IPS-NIHi11 (cell line): ENCODE measurements around the gene ADARB2.
"Not testable (repeated sequence)": the region's sequence is repeated elsewhere in the genome, so short reads cannot be mapped to it uniquely, and the experiment has no call there.

Experiments used
- DNase-seq: peaks from one replicate; pipeline ENCODE4 v3.0.0; 2012; ENCODE audit warnings: mixed read lengths, low spot score

ADARB2 gene

DNA sequence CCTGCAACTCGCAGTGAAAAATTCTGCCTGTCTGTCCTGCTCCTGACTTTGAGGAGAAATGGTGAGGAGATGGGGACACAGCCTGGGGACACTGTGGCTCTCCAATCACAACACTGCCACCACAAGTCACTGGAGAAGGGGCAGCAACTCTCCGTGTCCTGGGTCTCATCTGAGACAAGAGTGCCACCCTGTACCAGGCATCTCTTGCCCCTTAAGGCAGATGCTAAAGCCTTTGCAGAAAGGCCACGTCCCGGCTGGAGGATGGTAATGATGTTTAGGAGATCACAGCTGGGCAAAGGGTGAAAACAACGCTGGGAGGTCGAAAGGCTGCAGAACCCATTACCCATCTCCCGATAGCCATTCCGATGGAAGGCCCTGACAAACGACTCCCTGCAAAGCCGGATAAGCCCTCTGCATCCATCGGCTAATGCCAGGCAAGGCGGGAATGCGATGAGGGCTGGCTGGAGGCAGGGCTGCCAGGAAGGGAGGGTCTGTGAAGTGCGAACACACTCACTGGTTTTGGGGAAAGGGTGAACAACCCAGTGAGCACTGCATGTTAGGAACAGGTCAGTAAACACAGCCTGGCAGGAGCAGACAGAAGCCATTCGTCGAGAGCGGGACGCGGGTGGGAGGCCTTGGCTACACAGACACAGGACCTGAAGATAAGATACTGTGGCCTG lies 190.8 kb downstream of the ADARB2 start:
- DNase-seq, result no peak

DNA sequence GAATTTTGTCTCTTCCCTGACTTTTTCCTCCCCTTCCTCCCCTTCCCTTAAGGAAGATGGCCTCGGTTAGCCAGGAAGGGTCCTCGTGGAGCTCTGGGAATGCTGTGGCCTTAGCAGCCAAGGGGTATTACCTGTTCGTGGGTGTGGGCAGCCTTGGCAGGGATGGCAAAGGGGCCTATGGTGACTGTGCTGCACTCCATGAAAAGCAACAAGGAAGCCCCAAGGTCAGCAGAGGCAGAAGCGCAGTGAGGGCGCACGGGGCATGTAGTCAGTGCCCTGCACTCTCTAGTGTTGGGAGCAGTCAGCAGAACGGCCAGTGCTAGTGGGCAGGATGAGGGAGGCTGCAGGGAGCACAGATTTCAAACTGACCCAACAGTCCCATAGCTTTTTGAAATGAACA lies 191.8 kb downstream of the ADARB2 start:
- DNase-seq, result no peak

DNA sequence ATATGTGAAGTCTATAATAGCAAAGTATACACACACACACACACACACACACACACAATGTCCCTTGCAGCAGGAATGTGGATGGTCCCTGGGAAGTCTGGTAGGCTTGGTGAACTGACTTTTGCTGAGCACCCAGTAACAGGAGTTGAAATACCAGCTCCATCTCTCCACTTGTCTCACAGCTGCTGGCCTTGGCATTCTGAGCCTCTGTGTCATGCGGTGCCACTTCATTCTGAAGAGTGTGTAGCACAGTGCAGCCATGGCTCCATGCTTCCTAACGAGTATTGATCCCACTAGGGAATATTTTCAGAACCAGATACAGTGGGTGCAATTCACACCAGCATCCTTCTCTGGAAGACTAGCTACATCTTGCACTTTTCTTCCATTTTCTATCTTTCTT lies 192.4 kb downstream of the ADARB2 start:
- DNase-seq, result no peak

- no peak for DNase-seq
These were observed 193.1 kb downstream of the ADARB2 start for GRCh38 chr10:1544209-1544673.

DNA sequence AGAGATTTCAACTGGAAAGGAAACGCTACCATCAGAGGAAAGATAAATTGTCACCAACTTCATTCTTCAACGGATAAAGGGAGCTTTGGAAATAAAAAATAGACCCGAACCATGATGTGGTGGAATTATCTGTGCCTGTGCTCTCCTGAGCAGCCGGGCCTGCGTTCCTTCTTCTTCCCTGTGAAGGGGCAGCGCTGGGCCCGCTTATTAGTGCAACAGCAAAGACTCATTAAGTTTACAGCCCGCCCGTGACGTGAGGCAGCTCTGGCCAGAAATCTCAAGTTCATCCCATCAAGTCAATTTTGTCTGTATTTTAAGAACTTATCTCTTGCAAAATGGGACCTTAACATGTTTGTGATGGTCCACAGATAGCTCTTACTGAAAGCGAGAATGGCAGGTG lies 193.7 kb downstream of the ADARB2 start:
- DNase-seq, result no peak

- no peak for DNase-seq
These were observed 194.4 kb downstream of the ADARB2 start for GRCh38 chr10:1542941-1543340.

- DNase-seq, result no peak
These were observed 197.2 kb downstream of the ADARB2 start for GRCh38 chr10:1540144-1540543.

- DNase-seq, result no peak
These were observed 198.1 kb downstream of the ADARB2 start for GRCh38 chr10:1539216-1539615.

GRCh38 chr10:1538531-1539061 lies 198.7 kb downstream of the ADARB2 start:
- no peak for DNase-seq

DNA sequence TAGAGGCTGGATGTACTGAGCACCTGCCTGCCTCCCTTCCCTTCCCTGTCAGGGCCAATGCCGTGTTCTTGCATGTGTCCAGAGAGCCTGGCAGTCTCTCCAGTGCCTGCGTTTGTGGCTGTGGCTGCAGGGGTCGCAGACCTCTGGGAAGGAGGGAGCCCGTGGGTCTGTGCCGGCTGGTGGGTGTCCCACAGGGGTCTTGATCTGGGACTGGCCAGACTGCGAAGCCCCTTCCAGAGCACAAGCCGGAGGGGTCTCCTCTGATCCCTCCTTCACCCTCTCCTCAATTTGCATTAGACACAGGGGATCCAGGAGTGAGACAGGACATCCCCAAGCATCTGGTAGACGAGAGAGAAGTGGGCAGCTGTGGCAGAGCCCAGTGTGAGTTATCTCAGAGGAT lies 199.2 kb downstream of the ADARB2 start:
- no peak for DNase-seq

- DNase-seq, result not testable (repeated sequence)
These were observed 199.9 kb downstream of the ADARB2 start for GRCh38 chr10:1537449-1537848.

DNA sequence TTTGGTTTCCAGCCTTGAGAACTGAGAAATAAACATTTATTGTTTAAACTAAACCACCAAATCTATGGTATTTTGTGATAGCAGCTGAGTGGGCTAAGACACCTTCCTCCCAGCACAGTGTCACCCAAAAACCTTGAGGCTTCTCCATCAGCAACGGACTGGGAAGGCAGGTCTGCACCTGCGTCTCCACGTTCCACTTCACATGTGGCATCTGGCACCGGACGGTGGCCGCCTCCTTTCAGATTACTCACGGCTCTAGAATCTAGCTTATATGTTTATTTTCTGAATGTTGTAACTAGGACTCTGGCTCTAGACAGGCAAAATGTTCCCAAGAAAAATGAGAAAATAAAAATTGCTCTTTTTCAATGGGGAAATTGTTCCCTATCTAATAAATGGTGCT lies 201.0 kb downstream of the ADARB2 start:
- DNase-seq, result no peak

- DNase-seq, result no peak
These were observed 201.9 kb downstream of the ADARB2 start for GRCh38 chr10:1535301-1535965.

DNA sequence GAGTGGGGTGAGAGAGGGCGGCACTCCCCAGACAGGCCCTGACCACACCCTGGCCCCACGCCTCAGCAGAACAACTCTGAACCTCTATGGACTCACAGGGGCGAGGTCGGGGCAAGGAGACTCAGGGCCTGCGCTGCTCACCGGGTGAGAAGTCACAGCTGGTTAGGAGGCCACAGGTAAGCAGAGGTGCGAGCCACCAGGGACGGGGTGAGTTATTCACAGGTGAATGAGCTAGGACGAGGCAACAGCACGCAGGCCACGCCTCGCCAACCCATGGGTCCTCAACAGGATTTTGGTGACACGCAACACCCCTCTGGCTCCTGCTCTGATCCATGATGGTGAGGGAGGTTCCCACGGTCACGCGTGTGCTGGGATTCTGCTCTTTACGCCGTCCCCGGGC lies 202.5 kb downstream of the ADARB2 start:
- no peak for DNase-seq

- no peak for DNase-seq
These were observed 204.7 kb downstream of the ADARB2 start for GRCh38 chr10:1532636-1533035.

GRCh38 chr10:1531883-1532597 lies 205.3 kb downstream of the ADARB2 start:
- no peak for DNase-seq

DNA sequence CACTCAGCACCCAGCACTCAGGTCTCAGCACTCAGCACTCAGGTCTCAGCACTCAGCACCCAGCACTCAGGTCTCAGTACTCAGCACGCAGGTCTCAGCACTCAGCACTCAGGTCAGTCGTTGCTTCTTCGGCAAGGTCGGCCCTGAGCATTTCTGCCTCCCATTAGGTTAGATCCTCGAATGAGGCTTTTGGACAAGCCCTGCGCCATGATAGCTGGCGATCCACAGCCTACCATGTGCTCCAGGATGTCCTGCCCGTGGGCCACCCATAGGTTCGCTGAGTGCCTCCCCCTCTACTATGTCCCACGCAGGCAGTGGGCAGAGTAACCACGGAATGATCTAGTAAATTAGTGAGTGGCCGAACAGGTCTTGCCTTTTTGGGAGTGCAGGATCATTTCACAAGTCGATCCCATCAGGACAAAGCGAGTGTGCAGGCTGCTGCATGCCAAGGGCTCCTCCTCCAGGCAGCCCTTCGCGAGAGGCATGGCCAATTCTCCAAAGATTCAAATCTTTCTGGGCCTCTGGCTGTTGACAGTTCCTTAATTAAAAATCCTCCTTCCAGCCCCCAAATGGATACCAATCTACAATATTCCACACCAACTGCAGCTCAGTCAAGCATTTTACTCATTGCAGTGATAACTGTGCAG lies 206.3 kb downstream of the ADARB2 start:
- DNase-seq, result no peak

- no peak for DNase-seq
These were observed 207.4 kb downstream of the ADARB2 start for GRCh38 chr10:1529806-1530413.

DNA sequence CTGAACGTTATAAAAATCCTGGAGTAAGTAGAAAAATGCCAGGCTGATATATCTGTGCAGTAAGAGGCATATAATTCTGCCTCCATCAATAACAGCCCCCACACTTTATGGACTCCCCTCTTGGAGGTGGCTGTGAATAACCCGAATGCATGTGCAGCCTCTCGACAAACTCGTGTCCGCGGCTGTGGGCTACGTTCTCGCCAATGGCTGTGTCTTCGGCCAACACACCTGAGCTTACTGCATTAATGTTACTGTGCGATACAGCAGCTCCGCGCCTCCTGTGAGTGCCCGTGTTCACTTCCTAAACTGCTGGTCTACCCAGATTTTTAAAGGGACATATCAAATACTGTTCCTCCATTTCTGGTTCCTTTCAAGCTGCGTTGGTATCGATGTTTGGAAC lies 209.4 kb downstream of the ADARB2 start:
- DNase-seq, result no peak

- peak; percentile 52 for DNase-seq
These were observed 210.8 kb downstream of the ADARB2 start for GRCh38 chr10:1526436-1527055.

- DNase-seq, result no peak
These were observed 211.8 kb downstream of the ADARB2 start for GRCh38 chr10:1525354-1526162.
